GM23338 (cell line): ENCODE measurements around the gene CD2BP2. TPM values are rescaled to one million over a fixed set of nuclear protein-coding genes. Genes with fewer than 3 reads are reported as not detected.
A peak's percentile ranks its signal among the peaks of the same experiment; 100 is the strongest.
"Not testable (repeated sequence)": the region's sequence is repeated elsewhere in the genome, so short reads cannot be mapped to it uniquely, and the experiment has no call there.

Experiments used
- ATAC-seq: fragments of 200-7000 bp; cut with Tn5 transposase; 3 replicates; pipeline ENCODE4 v1.9.1; 2020
- DNase-seq: peaks from one replicate; pipeline ENCODE4 v3.0.0-alpha.2; 2015; ENCODE audit warnings: low spot score
- H2AFZ ChIP-seq: fragments of 200-600 bp; sonication (generic); 2 replicates; pipeline ENCODE4 v1.8.0; 2016; ENCODE audit warnings: antibody characterized with exemption, mild to moderate bottlenecking, moderate library complexity
- H3F3A ChIP-seq: fragments of 200-600 bp; sonication (generic); replicated peaks from 2 replicates; pipeline ENCODE4 v1.8.0; 2017; ENCODE audit warnings: antibody characterized with exemption, mixed run types, low read depth
- H3K27ac ChIP-seq: fragments of 200-600 bp; sonication (generic); 2 replicates; pipeline ENCODE4 v1.6.1; 2016; ENCODE audit warnings: low read depth
- H3K27me3 ChIP-seq: fragments of 200-600 bp; sonication (generic); 2 replicates; pipeline ENCODE4 v1.8.0; 2016; ENCODE audit warnings: mild to moderate bottlenecking, mixed run types, moderate library complexity; ENCODE audit not compliant: insufficient read depth
- H3K36me3 ChIP-seq: fragments of 200-600 bp; sonication (generic); 2 replicates; pipeline ENCODE4 v1.8.0; 2016; ENCODE audit warnings: mild to moderate bottlenecking; ENCODE audit not compliant: insufficient read depth
- H3K4me1 ChIP-seq: fragments of 200-600 bp; sonication (generic); 2 replicates; pipeline ENCODE4 v1.8.0; 2016; ENCODE audit warnings: mild to moderate bottlenecking, moderate library complexity; ENCODE audit not compliant: insufficient read depth
- H3K4me2 ChIP-seq: fragments of 200-600 bp; sonication (generic); 2 replicates; pipeline ENCODE4 v1.7.1; 2017; ENCODE audit warnings: mixed run types
- H3K4me3 ChIP-seq: fragments of 200-600 bp; sonication (generic); 2 replicates; pipeline ENCODE4 v1.6.1; 2016; ENCODE audit warnings: mixed run types
- H3K79me2 ChIP-seq: fragments of 200-600 bp; sonication (generic); replicated peaks from 2 replicates; pipeline ENCODE4 v1.8.0; 2017; ENCODE audit warnings: mild to moderate bottlenecking; ENCODE audit not compliant: insufficient read depth
- H3K9me2 ChIP-seq: fragments of 200-600 bp; sonication (generic); 2 replicates; pipeline ENCODE4 v1.8.0; 2017; ENCODE audit not compliant: insufficient read depth
- H4K20me1 ChIP-seq: fragments of 200-600 bp; sonication (generic); replicated peaks from 2 replicates; pipeline ENCODE4 v1.8.0; 2017; ENCODE audit warnings: mild to moderate bottlenecking; ENCODE audit not compliant: insufficient read depth
- H3K27ac Mint-ChIP-seq: 2 replicates; pipeline ENCODE4 v1.8.0; 2020; ENCODE audit warnings: inconsistent platforms, mild to moderate bottlenecking, moderate library complexity, mixed read lengths
- H3K27me3 Mint-ChIP-seq: 3 replicates; pipeline ENCODE4 v1.8.0; 2022; ENCODE audit warnings: low read depth, mild to moderate bottlenecking, moderate library complexity, mixed read lengths, inconsistent platforms; ENCODE audit not compliant: insufficient read depth, poor library complexity
- H3K36me3 Mint-ChIP-seq: 3 replicates; pipeline ENCODE4 v1.8.0; 2021; ENCODE audit warnings: low read depth, mild to moderate bottlenecking, inconsistent platforms, moderate library complexity, mixed read lengths
- H3K4me1 Mint-ChIP-seq: 3 replicates; pipeline ENCODE4 v1.8.0; 2020; ENCODE audit warnings: mild to moderate bottlenecking, inconsistent platforms, mixed read lengths
- H3K4me3 Mint-ChIP-seq: 3 replicates; pipeline ENCODE4 v1.8.0; 2021; ENCODE audit warnings: moderate library complexity, mild to moderate bottlenecking, inconsistent platforms, mixed read lengths
- H3K9me3 Mint-ChIP-seq: 3 replicates; pipeline ENCODE4 v1.8.0; 2020; ENCODE audit warnings: moderate library complexity, mild to moderate bottlenecking, inconsistent platforms, mixed read lengths
- CREB1 ChIP-seq: fragments of 250-450 bp; sonication (Bioruptor Pico); IDR thresholded peaks from 2 replicates; pipeline ENCODE4 v1.5.0; 2020; ENCODE audit warnings: low read depth, mild to moderate bottlenecking, moderate library complexity
- EZH2 ChIP-seq: fragments of 200-600 bp; sonication (generic); IDR thresholded peaks from one replicate; pipeline ENCODE4 v1.8.0; 2017; ENCODE audit warnings: antibody characterized with exemption, mild to moderate bottlenecking, low read depth; ENCODE audit not compliant: unreplicated experiment
- EZH2phosphoT487 ChIP-seq: fragments of 200-600 bp; sonication (generic); IDR thresholded peaks from one replicate; pipeline ENCODE4 v1.8.1; 2018; ENCODE audit warnings: antibody characterized with exemption; ENCODE audit not compliant: unreplicated experiment
- POLR2AphosphoS5 ChIP-seq: IDR thresholded peaks from 2 replicates; pipeline ENCODE4 v1.6.1; 2016; ENCODE audit warnings: antibody characterized with exemption, low read depth
- ZNF114 ChIP-seq: fragments of 250-450 bp; sonication (Bioruptor Pico); IDR thresholded peaks from 2 replicates; pipeline ENCODE4 v1.5.0; 2020; ENCODE audit warnings: mild to moderate bottlenecking, moderate library complexity
- ZNF462 ChIP-seq: fragments of 250-450 bp; sonication (Bioruptor Pico); IDR thresholded peaks from 2 replicates; pipeline ENCODE4 v1.5.0; 2020; ENCODE audit warnings: mild to moderate bottlenecking, moderate library complexity
- polyA plus RNA-seq: library from polyadenylated mRNA; unstranded; fragments of >200 nt; fragmentation: Nextera tagmentation; extraction: Ambion mirVana; gene quantifications from 2 replicates; pipeline ENCODE4 v1.2.1, GENCODE V29; 2016
- total RNA-seq: library from RNA; depleted of rRNA; stranded (reverse); fragments of >200 nt; shearing (Covaris generic); gene quantifications from 2 replicates; pipeline ENCODE4 v1.2.3, GENCODE V29; 2014
- TF ChIP-seq, protein P1 (sequence below), 2 experiments: fragments of 200-600 bp in 1 of 2; sonication (generic) in 1 of 2; conservative IDR thresholded peaks; 2 replicates each; pipeline versions ENCODE4 v1.5.1 to v1.6.1; 2016 to 2017; ENCODE audit warnings: antibody characterized with exemption in 2 of 2, low read depth in 2 of 2, mild to moderate bottlenecking in 2 of 2, moderate library complexity in 1 of 2

The CD2BP2 gene
- total and polyA plus RNA-seq, 2 experiments from 2014 or later, result 23.1 to 38.7 TPM

- H4K20me1 ChIP-seq, H3K9me3 Mint-ChIP-seq, H3K4me3 Mint-ChIP-seq, H3F3A ChIP-seq, DNase-seq, H3K4me3 ChIP-seq, H3K4me2 ChIP-seq, H2AFZ ChIP-seq, H3K27ac Mint-ChIP-seq, H3K4me1 Mint-ChIP-seq, H3K79me2 ChIP-seq, ATAC-seq, H3K27ac ChIP-seq, H3K4me1 ChIP-seq, H3K9me2 ChIP-seq, H3K36me3 Mint-ChIP-seq, H3K36me3 ChIP-seq, H3K27me3 ChIP-seq: not testable (repeated sequence)
- peaks cover 10% of the 10 kb centered on the region for H3K27me3 Mint-ChIP-seq
Observed at GRCh38 chr16:30338715-30339114, 16.4 kb downstream of the CD2BP2 start.

- not testable (repeated sequence) for H3K4me2 ChIP-seq, H2AFZ ChIP-seq, H3K4me3 Mint-ChIP-seq, H3K4me3 ChIP-seq, H3K9me2 ChIP-seq, H3K4me1 Mint-ChIP-seq, H3K27ac Mint-ChIP-seq, H3K27me3 ChIP-seq, H3K27ac ChIP-seq, H3K9me3 Mint-ChIP-seq, H3K36me3 ChIP-seq, H3K36me3 Mint-ChIP-seq, H3F3A ChIP-seq, DNase-seq, ATAC-seq, H4K20me1 ChIP-seq, H3K4me1 ChIP-seq
- peaks cover 10% of the 10 kb centered on the region for H3K27me3 Mint-ChIP-seq
- H3K79me2 ChIP-seq, result peaks cover 10% of the 10 kb centered on the region
Observed at GRCh38 chr16:30337964-30338357, 17.1 kb downstream of the CD2BP2 start.

GRCh38 chr16:30335598-30336474 lies 19.3 kb downstream of the CD2BP2 start:
- H3K27ac Mint-ChIP-seq, result 0 out of 2 replicates have a peak overlapping the region, but pooled peaks have one; percentile 65
- ATAC-seq (peak; percentile 2; the same call in 2 of the 3 replicates), DNase-seq (no peak)
- H3K79me2 ChIP-seq, result peaks cover 32% of the 10 kb centered on the region
- no peaks in the 10 kb centered on the region for H3F3A ChIP-seq
- H3K9me2 ChIP-seq, result no peaks in the 10 kb centered on the region
- H3K4me2 ChIP-seq, result peak overlapping the region; percentile 71
- no peaks in the 10 kb centered on the region for H4K20me1 ChIP-seq
- peak overlapping the region; percentile 73 for H3K4me3 ChIP-seq
- H3K9me3 Mint-ChIP-seq, result no peaks in the 10 kb centered on the region; the same call in 2 of the 3 replicates
- H3K4me1 Mint-ChIP-seq, result peaks cover 9% of the 10 kb centered on the region
- no peaks in the 10 kb centered on the region; the same call in 2 of the 3 replicates for H3K36me3 Mint-ChIP-seq
- peak overlapping the region; percentile 91; the same call in 1 of the 2 replicates for H2AFZ ChIP-seq
- peaks cover 10% of the 10 kb centered on the region for H3K27me3 Mint-ChIP-seq
- H3K4me1 ChIP-seq, result no peaks in the 10 kb centered on the region; the same call in 1 of the 2 replicates
- H3K27ac ChIP-seq, result no peak overlapping the region
- H3K27me3 ChIP-seq, result no peaks in the 10 kb centered on the region
- peak overlapping the region; percentile 67 for H3K4me3 Mint-ChIP-seq
- H3K36me3 ChIP-seq, result no peaks in the 10 kb centered on the region
- no peak for TF ChIP-seq ZNF462 (CRISPR knock-in tag)
- no peak for TF ChIP-seq POLR2AphosphoS5
- no peak for TF ChIP-seq EZH2
- no peak for TF ChIP-seq CREB1
- no peak for TF ChIP-seq EZH2phosphoT487
- TF ChIP-seq ZNF114 (CRISPR knock-in tag), result no peak
- TF ChIP-seq, protein P1, sequence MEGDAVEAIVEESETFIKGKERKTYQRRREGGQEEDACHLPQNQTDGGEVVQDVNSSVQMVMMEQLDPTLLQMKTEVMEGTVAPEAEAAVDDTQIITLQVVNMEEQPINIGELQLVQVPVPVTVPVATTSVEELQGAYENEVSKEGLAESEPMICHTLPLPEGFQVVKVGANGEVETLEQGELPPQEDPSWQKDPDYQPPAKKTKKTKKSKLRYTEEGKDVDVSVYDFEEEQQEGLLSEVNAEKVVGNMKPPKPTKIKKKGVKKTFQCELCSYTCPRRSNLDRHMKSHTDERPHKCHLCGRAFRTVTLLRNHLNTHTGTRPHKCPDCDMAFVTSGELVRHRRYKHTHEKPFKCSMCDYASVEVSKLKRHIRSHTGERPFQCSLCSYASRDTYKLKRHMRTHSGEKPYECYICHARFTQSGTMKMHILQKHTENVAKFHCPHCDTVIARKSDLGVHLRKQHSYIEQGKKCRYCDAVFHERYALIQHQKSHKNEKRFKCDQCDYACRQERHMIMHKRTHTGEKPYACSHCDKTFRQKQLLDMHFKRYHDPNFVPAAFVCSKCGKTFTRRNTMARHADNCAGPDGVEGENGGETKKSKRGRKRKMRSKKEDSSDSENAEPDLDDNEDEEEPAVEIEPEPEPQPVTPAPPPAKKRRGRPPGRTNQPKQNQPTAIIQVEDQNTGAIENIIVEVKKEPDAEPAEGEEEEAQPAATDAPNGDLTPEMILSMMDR (conservative IDR thresholded peaks at IDR 0.05; ENCODE audit: low read depth in 2 of 2), result no peak
